CD4-positive, alpha-beta T cell treated with Interleukin-15 for 4 hours (primary cell): ENCODE measurements around the gene PKIB.

ENCODE experiments used
- DNase-seq: peaks from one replicate; pipeline ENCODE4 v3.0.0-alpha.2; 2020; ENCODE audit warnings: low spot score

PKIB gene

GRCh38 chr6:122669868-122670267, 59.7 kb downstream of the PKIB start:
- no peak for DNase-seq

DNA sequence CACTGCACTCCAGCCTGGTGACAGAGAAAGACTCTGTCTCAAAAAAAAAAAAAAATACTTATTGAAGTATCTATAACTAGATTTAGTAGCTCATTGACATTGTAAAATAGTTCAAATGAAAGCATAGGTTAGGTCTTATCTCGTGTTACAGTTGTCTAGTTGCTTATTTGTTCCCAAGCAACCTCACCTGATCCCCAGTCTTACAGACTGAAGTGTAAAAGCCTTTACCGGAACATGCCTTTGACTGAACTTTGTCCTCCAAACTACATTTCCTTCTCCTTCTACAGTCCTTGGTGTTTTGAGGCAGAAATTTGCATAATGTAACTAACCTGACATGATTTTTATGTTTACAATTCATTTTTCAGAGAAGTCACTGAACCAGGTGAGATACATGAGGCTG, 61.0 kb downstream of the PKIB start:
- DNase-seq = no peak

DNA sequence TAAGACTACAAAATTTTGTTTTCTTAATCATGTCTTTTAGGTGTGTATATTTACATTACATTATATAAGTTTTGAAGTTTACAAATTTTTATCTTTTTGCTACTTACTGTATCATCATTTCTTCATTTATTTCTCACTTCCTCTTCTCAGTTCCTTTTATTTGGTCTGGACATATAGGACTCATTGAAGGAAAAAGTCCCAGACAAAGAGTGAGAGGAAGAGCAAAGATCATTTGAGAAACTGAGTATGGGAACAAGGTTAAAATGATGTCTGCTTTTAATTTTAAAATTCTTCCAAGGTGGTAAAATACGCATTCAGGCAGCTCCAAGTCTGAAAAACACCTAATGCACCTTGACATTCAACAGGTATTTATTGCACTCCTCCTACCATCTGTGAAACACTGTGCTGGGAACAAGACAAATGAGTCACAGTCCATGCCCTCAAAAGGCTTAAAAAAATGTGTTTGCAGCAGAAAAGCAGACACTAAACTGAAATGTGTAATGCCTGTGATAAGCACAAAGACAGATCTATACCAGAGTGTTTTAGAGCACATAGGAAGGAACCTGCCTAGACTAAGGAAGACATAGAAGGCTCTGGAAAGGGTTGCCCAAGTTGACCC, 63.2 kb downstream of the PKIB start:
- DNase-seq = no peak

DNA sequence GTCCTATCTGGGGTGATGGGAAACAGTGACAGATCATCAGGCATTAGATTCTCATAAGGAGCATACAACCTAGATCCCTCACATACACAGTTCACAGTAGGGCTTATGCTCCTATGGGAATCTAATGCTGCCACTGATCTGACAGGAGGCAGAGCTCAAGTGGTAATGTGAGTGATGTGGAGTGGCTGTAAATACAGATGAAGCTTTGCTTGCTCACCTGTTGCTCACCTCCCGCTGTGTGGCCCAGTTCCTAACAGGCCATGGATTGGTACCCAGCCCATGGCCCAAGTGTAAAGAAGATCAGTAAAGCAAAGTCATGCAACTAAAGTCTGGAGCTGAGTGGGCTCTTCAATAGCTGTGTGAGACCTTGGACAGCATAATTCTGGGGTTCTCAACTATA, 65.9 kb downstream of the PKIB start:
- DNase-seq = no peak

DNA sequence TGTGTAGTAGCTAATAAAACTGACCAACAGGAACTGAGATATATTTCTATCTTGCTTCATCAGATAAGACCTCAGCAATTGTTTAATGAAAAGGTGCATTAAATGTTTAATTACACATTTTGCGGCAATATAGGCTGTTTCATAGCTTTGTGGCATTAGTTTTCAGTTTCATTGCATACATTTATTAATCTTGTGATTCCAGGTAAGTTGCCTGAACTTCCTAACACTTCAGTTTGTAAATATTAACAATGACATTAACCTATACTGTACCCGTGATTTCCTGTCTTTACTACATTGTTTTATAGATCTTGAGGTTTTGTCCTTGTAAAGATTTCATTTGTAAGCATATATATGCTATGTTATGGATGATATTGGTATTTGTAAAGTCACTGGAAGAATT, 66.5 kb downstream of the PKIB start:
- DNase-seq = no peak

DNA sequence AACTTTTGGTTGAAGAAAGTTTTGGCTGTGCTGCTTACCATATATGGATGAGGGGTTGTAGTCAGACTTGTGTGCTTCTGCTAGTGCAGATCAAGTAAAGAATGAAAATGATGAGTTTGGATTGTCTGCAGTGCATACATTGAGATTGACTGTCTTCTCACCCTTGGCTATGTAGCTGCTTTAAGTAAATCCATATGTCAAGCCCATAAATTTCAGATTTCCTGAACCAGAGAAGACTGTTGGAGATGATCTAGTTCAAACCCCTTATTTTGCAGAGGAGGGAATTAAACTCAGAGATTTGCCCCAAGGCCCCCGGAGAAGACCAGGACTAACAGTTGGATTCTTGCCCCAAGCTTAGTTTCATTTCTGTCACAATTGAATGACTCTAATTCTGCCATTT, 67.2 kb downstream of the PKIB start:
- no peak for DNase-seq

- no peak for DNase-seq
Measured at GRCh38 chr6:122678841-122679240, 68.6 kb downstream of the PKIB start.

DNA sequence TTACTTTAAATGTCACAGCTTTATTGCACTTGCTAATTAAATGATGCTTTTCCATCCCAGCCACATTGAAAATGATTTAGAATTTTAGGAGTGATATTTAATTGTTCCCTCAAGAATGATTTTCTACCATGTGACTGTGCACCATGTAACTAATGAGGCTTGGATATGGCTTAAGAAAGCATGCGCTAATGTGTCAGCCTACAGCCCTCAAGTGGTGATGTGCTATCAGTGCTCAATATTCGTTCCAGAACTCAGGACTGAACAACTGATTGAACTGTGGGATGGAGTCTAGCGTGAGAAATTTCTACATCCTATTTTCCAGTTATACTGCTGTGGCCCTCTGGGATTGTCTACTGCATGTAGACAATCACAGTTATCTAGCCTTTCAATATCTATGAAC, 71.5 kb downstream of the PKIB start:
- no peak for DNase-seq

DNA sequence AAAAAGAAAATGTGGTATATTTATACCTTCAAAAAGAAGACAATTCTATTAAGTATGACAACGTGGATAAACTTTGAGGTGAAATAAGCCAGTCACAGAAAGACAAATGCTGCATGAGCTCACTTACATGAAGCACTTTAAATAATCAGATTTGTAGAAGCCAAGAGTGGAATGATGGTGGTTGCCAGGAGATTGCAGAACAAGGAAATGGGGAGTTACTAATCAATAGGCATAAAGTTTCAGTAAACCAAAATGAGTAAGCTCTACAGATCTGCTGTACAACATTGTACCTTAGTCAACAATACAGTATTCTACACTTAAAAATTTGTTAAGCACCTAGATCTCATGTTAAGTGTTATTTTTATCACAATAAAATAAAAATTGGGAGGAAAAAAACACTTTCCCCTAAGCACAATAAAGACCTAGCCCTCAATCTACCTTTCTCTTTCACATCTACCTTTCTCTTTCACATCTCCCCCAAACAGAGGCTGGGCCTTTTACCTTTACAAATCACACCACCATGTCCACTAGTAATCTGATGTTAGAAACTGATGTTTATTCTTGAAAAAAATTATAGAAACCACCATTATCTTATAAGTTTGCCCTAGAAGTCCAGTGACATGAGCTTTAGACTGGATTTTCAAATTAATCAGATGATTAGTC, 73.9 kb downstream of the PKIB start:
- no peak for DNase-seq

DNA sequence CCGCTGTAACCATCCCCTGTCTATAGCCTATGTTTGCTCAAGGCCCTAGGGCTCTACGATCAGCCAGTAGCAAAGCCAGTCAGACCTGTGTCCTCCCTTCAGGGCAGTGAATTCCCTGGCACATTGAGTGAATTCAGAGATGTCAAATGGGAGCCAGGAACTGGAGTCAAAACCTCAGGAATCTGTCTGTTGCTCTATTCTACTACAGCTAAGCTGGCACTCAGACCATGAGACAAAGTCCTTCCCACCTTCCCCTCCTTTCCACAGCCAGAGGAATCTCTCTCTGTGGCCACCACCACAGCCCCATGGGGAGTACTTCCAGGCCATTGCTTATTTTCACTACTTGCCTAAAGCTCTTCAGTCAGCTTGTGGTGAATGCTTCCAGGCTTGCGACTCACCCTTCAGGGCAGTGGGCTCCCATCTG, 82.0 kb downstream of the PKIB start:
- DNase-seq = no peak

- no peak for DNase-seq
Measured at GRCh38 chr6:122692807-122693580, 82.8 kb downstream of the PKIB start.

GRCh38 chr6:122694075-122694474, 83.9 kb downstream of the PKIB start:
- no peak for DNase-seq

GRCh38 chr6:122694602-122695001, 84.4 kb downstream of the PKIB start:
- no peak for DNase-seq

- DNase-seq = no peak
Measured at GRCh38 chr6:122695188-122695587, 85.0 kb downstream of the PKIB start.

- no peak for DNase-seq
Measured at GRCh38 chr6:122696079-122696478, 85.9 kb downstream of the PKIB start.

- DNase-seq = no peak
Measured at GRCh38 chr6:122696853-122697252, 86.6 kb downstream of the PKIB start.

DNA sequence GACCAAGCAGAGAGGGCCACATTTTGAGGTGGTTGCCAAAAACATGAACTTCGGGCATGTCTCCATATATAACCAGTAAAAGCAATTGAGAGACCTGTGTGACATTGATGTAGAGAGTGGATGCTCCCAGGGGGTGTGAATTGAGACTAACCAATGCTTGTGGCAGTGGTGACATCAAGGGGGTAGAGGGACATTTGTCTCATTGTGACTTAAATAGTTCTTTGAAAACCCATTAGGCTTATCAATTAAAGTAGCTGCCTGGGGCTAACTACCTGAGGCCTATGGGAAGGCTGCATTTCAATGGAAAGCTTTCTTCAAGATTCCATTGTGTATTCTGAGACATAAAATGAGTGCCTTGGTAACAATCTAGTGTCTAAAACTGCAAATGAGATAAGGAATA, 87.3 kb downstream of the PKIB start:
- no peak for DNase-seq

DNA sequence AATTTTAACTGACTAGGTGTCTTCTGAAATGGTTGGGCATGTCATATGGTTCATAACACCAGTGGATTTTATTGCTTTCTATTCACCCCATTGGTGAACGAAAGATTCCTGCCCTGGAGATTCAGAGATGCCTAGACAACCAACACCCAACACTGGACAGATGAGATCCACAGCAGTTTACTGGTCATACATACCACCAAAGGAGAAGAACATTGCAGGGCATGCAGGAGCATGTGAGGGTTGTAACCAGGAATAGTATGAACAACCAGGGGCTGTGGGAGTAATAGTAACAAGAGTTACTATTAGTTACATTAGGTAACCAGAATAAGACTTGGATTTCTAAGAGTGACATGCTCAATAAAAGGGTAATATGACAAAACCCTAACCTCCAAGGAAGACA, 91.5 kb downstream of the PKIB start:
- no peak for DNase-seq

DNA sequence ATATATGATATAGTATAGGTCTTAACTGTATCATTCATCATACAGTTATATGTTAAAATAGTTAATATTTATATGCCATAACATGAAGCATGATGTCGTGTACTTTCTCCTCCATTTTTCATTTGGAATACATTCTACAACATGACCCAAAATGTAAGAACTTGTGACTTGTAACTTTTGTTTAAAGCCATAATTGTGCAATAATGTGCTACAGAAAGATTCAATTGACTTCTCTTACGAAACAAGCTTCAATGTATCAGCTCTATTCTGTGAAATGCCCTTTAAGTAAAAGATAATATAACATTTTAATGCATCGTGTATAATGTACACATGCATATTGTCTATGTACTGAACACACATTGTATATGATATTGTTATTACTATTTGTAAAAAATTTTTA, 92.6 kb downstream of the PKIB start:
- no peak for DNase-seq

DNA sequence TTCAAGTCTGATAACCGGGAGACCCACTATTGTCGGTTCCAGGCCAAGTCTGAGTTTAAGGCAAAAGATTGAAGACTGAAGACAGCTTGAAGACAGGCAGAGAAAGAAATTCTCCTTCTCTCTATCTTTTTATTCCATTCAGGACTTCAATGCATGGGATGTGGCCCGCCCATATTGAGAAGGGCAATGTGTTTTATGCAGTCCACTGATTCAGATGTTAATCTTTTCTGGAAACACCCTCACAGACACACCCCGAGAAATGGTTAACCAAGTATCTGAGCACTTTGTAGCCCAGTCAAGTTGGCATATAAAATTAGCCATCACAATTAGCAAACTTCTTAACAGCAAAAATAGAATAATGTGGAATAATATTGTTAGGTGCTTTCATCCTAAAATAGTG, 93.9 kb downstream of the PKIB start:
- DNase-seq = no peak

- DNase-seq = no peak
Measured at GRCh38 chr6:122709922-122710512, 99.8 kb downstream of the PKIB start.

- no peak for DNase-seq
Measured at GRCh38 chr6:122710908-122711635, 100.9 kb downstream of the PKIB start.
